ENCODE measurements around the gene SLC7A14. TPM values are rescaled to one million over a fixed set of nuclear protein-coding genes. Genes with fewer than 3 reads are reported as not detected.

SLC7A14 gene
- total RNA-seq, 1 donor from 2014 or later: not detected

GRCh38 chr3:170467571-170468147 is 118.2 kb downstream of the SLC7A14 start:
- Mint-ChIP-seq H3K27ac (no peak overlapping the region), H3K27me3 (ENCODE audit: low read depth) (peaks cover 23% of the 10 kb centered on the region), H3K4me1 (ENCODE audit: low read depth) (peaks cover 9% of the 10 kb centered on the region), H3K36me3 (ENCODE audit: low read depth) (no peaks in the 10 kb centered on the region), H3K9me3 (no peaks in the 10 kb centered on the region), H3K4me3 (ENCODE audit: low read depth) (no peak overlapping the region)
- DNase-seq (ENCODE audit: low spot score): no peak
- intact Hi-C loops (cut with micrococcal nuclease): no loop called here

DNA sequence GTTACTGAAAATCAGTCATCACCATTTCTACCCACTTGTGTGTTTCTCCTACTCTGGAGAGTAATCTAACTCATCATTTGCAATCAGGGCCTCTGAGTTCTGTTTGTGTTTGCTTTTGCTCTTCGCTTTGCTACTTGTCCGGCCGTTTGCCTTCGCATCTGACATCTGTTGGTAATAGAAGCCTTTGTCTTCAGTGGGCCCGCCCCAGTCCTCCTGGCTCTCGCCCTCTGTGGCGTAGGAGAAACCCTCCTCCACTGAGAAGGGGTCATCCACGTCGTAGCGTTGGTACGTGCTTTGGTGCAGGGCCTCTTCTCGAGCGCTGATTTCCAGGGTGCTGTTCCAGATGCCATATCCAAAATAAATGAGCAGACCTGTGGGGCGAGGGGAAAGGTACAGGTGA is 118.9 kb downstream of the SLC7A14 start:
- intact Hi-C loops (cut with micrococcal nuclease): no loop called here
- H3K27ac Mint-ChIP-seq: no peak overlapping the region
- H3K36me3 Mint-ChIP-seq (ENCODE audit: low read depth): no peaks in the 10 kb centered on the region
- no peaks in the 10 kb centered on the region for H3K9me3 Mint-ChIP-seq
- peaks cover 9% of the 10 kb centered on the region for H3K4me1 Mint-ChIP-seq (ENCODE audit: low read depth)
- DNase-seq (ENCODE audit: low spot score): no peak
- peaks cover 25% of the 10 kb centered on the region for H3K27me3 Mint-ChIP-seq (ENCODE audit: low read depth)
- no peak overlapping the region for H3K4me3 Mint-ChIP-seq (ENCODE audit: low read depth)

- Mint-ChIP-seq H3K27me3 (ENCODE audit: low read depth) (peaks cover 25% of the 10 kb centered on the region), H3K4me3 (ENCODE audit: low read depth) (no peak overlapping the region), H3K27ac (no peak overlapping the region), H3K36me3 (ENCODE audit: low read depth) (no peaks in the 10 kb centered on the region), H3K4me1 (ENCODE audit: low read depth) (peaks cover 9% of the 10 kb centered on the region), H3K9me3 (no peaks in the 10 kb centered on the region)
- no peak for DNase-seq (ENCODE audit: low spot score)
- intact Hi-C loops (cut with micrococcal nuclease): no loop called here
Observed at GRCh38 chr3:170465955-170466354, 119.9 kb downstream of the SLC7A14 start.

DNA sequence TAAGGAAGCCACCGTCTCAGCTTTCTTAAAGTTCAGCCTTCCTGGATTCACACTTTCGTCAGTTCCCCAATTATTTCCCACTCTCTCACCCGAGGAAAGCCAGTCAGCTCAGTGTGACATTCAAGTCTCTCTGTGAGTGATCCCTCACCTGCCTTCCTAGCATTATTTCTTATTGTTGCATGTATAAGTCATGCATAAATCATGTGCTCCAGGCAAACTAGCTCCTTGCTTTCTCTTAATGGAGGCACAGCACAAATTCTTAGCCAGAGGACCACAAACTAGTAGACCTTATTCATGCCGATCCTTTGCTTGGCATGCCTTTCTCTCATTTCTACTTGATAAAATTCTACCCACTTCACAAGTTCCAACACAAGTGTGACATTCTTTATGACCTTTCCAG is 122.9 kb downstream of the SLC7A14 start:
- Mint-ChIP-seq H3K4me1 (ENCODE audit: low read depth) (no peaks in the 10 kb centered on the region), H3K9me3 (no peaks in the 10 kb centered on the region), H3K27ac (no peak overlapping the region), H3K27me3 (ENCODE audit: low read depth) (peaks cover 29% of the 10 kb centered on the region), H3K36me3 (ENCODE audit: low read depth) (no peaks in the 10 kb centered on the region), H3K4me3 (ENCODE audit: low read depth) (no peak overlapping the region)
- intact Hi-C loops (cut with micrococcal nuclease): no loop called here
- no peak for DNase-seq (ENCODE audit: low spot score)

DNA sequence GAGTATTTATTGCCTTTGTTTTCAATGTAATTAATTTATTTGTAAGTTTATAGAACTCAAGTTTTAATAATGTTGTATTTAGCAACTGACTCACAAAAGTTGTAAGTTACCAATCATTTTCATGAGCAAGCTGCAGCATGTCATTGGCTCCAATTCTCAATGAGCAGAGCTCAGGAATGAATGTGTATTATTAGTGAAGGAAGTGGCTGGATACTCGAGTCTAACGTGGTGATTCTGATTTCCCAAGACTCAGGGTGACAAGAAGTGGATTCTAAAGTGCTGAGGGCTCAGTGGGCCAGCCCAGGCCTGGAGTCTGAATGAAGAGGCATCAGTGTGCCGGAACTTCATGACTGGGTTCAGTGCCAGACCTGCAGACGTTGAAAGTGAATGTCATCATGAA is 127.6 kb downstream of the SLC7A14 start:
- peaks cover 28% of the 10 kb centered on the region for H3K27me3 Mint-ChIP-seq (ENCODE audit: low read depth)
- H3K27ac Mint-ChIP-seq: no peak overlapping the region
- H3K9me3 Mint-ChIP-seq: no peaks in the 10 kb centered on the region
- H3K4me3 Mint-ChIP-seq (ENCODE audit: low read depth): no peak overlapping the region
- DNase-seq (ENCODE audit: low spot score): no peak
- H3K4me1 Mint-ChIP-seq (ENCODE audit: low read depth): peaks cover 1% of the 10 kb centered on the region
- intact Hi-C loops (cut with micrococcal nuclease): no loop called here
- H3K36me3 Mint-ChIP-seq (ENCODE audit: low read depth): no peaks in the 10 kb centered on the region

DNA sequence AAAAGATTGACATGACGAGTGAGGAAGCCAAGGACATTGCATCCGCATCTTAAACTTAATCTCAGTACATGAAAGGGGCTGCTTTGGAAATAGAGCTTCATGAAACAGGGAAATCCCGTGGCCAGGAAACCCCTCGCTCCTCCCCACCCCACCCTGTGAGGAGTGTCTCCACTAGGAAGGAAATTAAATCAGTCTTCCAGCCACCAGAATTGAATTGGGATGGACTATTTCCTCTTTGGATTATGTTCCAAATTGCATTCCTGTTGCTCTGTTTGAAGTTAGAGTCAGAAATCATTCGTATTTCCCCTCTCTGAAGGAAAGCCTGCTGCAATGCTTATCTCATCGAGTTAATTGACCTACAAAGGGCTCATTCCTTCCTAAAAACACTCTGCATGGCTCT is 131.4 kb downstream of the SLC7A14 start:
- Mint-ChIP-seq H3K9me3 (no peaks in the 10 kb centered on the region), H3K27ac (no peak overlapping the region), H3K36me3 (ENCODE audit: low read depth) (no peaks in the 10 kb centered on the region), H3K27me3 (ENCODE audit: low read depth) (peaks cover 20% of the 10 kb centered on the region), H3K4me1 (ENCODE audit: low read depth) (peaks cover 1% of the 10 kb centered on the region), H3K4me3 (ENCODE audit: low read depth) (no peak overlapping the region)
- no peak for DNase-seq (ENCODE audit: low spot score)
- intact Hi-C loops (cut with micrococcal nuclease): no loop called here

GRCh38 chr3:170450039-170450438 is 135.8 kb downstream of the SLC7A14 start:
- Mint-ChIP-seq H3K4me1 (ENCODE audit: low read depth) (no peaks in the 10 kb centered on the region), H3K27ac (no peak overlapping the region), H3K4me3 (ENCODE audit: low read depth) (no peak overlapping the region), H3K9me3 (no peaks in the 10 kb centered on the region), H3K36me3 (ENCODE audit: low read depth) (no peaks in the 10 kb centered on the region), H3K27me3 (ENCODE audit: low read depth) (peaks cover 14% of the 10 kb centered on the region)
- intact Hi-C loops (cut with micrococcal nuclease): no loop called here
- no peak for DNase-seq (ENCODE audit: low spot score)

- intact Hi-C loops (cut with micrococcal nuclease): no loop called here
- H3K4me3 Mint-ChIP-seq (ENCODE audit: low read depth): no peak overlapping the region
Observed at GRCh38 chr3:170448584-170448983, 137.3 kb downstream of the SLC7A14 start.

GRCh38 chr3:170443457-170443856 is 142.4 kb downstream of the SLC7A14 start:
- H3K4me3 Mint-ChIP-seq (ENCODE audit: low read depth): no peak overlapping the region
- intact Hi-C loops (cut with micrococcal nuclease): no loop called here

More at GRCh38 chr3:170448584-170448983, 137.3 kb downstream of the SLC7A14 start:
- no peak for DNase-seq (ENCODE audit: low spot score)
- no peaks in the 10 kb centered on the region for H3K9me3 Mint-ChIP-seq
- H3K27me3 Mint-ChIP-seq (ENCODE audit: low read depth): peaks cover 8% of the 10 kb centered on the region
- no peak overlapping the region for H3K27ac Mint-ChIP-seq
- H3K4me1 Mint-ChIP-seq (ENCODE audit: low read depth): no peaks in the 10 kb centered on the region
- H3K36me3 Mint-ChIP-seq (ENCODE audit: low read depth): no peaks in the 10 kb centered on the region

GRCh38 chr3:170442947-170443346 is 142.9 kb downstream of the SLC7A14 start:
- Mint-ChIP-seq H3K4me3 (ENCODE audit: low read depth) (no peak overlapping the region), H3K4me1 (ENCODE audit: low read depth) (peaks cover 5% of the 10 kb centered on the region), H3K9me3 (no peaks in the 10 kb centered on the region), H3K27ac (no peak overlapping the region), H3K27me3 (ENCODE audit: low read depth) (peaks cover 4% of the 10 kb centered on the region), H3K36me3 (ENCODE audit: low read depth) (no peaks in the 10 kb centered on the region)
- intact Hi-C loops (cut with micrococcal nuclease): no loop called here
- no peak for DNase-seq (ENCODE audit: low spot score)

More at GRCh38 chr3:170443457-170443856, 142.4 kb downstream of the SLC7A14 start:
- Mint-ChIP-seq H3K36me3 (ENCODE audit: low read depth) (no peaks in the 10 kb centered on the region), H3K4me1 (ENCODE audit: low read depth) (peaks cover 5% of the 10 kb centered on the region), H3K27me3 (ENCODE audit: low read depth) (peaks cover 4% of the 10 kb centered on the region), H3K27ac (no peak overlapping the region), H3K9me3 (no peaks in the 10 kb centered on the region)
- DNase-seq (ENCODE audit: low spot score): no peak

DNA sequence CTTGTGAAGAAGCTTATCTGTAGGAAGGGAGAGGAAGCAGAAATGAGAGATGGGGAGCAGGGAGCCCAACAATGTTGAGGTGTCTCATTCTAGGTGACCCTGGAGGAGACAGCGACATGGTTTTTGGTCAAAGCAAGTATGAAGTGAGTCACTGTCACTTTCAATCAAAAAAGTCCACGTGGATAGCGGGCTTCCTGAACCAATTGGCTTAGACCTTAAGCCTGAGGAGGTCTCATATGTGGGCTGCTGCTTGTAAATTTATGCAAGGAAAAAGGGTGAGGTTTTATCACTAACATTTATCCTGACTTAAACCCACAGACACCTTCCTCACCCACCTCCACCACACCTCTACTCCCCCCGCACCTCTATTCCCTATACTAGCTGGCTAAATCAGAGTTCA is 144.5 kb downstream of the SLC7A14 start:
- H3K36me3 Mint-ChIP-seq (ENCODE audit: low read depth): no peaks in the 10 kb centered on the region
- no peak overlapping the region for H3K27ac Mint-ChIP-seq
- no peaks in the 10 kb centered on the region for H3K9me3 Mint-ChIP-seq
- peaks cover 14% of the 10 kb centered on the region for H3K4me1 Mint-ChIP-seq (ENCODE audit: low read depth)
- no peak for DNase-seq (ENCODE audit: low spot score)
- H3K4me3 Mint-ChIP-seq (ENCODE audit: low read depth): no peak overlapping the region
- H3K27me3 Mint-ChIP-seq (ENCODE audit: low read depth): peaks cover 4% of the 10 kb centered on the region
- intact Hi-C loops (cut with micrococcal nuclease): no loop called here

DNA sequence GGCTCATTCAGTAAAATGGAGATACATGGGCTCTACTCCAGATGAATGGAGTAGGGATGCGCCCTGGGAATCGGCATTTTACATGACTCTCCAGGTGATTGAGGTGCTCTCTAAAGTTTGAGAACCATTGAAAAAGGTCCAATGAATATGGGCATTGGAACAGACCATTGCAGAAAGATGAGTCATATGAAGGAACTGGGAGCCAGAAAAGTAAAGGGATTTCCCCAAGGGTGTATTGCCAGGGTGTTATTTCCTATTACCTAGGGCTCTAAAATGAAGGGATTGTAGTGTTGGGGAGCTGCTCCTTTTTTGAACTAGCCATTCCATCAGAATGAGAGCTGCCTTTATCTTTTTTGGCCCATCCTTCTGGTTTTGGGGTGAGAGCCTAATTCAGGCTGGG is 145.5 kb downstream of the SLC7A14 start:
- Mint-ChIP-seq H3K36me3 (ENCODE audit: low read depth) (no peaks in the 10 kb centered on the region), H3K4me1 (ENCODE audit: low read depth) (peaks cover 14% of the 10 kb centered on the region), H3K9me3 (no peaks in the 10 kb centered on the region), H3K4me3 (ENCODE audit: low read depth) (no peak overlapping the region), H3K27ac (no peak overlapping the region), H3K27me3 (ENCODE audit: low read depth) (peaks cover 4% of the 10 kb centered on the region)
- no peak for DNase-seq (ENCODE audit: low spot score)
- intact Hi-C loops (cut with micrococcal nuclease): no loop called here

DNA sequence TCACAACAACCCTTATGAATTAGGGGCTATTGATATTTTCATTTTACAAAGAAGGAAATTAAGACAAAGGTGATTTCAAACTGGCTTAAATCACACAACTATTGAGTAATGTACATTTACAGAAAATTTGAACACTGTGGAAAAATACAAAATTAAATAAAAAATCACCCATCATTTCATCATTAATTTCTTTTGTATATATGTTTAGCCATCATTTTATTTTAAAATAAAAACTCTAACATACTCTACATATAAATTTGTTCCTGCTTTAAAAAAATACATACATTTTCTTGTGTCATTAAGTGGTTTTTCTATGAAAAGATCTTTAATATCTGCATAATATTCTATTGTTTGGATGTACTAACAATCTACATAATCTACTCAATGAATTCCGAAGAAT is 147.0 kb downstream of the SLC7A14 start:
- DNase-seq (ENCODE audit: low spot score): no peak
- Mint-ChIP-seq H3K9me3 (no peaks in the 10 kb centered on the region), H3K4me1 (ENCODE audit: low read depth) (peaks cover 14% of the 10 kb centered on the region), H3K36me3 (ENCODE audit: low read depth) (no peaks in the 10 kb centered on the region), H3K27me3 (ENCODE audit: low read depth) (peaks cover 4% of the 10 kb centered on the region), H3K4me3 (ENCODE audit: low read depth) (no peak overlapping the region), H3K27ac (no peak overlapping the region)
- intact Hi-C loops (cut with micrococcal nuclease): no loop called here

Data from activated T-helper 2 cell treated with anti-CD3 and anti-CD28 coated beads, Interferon-gamma antibody, Interleukin-2, Interleukin-4, amounts not matched to agents 10 μg/mL and 5 μg/mL and 100 μg/mL, durations not matched to agents 14 hours and 24 hours and 36 hours (primary cell).